Fibroblast of lung (primary cell): Measurements from ENCODE around the gene TBC1D22A.

Source experiments
- CTCF ChIP-seq, 2 donors: IDR thresholded peaks in 1 of 2; conservative IDR thresholded peaks in 1 of 2; 1 replicate in 1 of 2; 2 replicates in 1 of 2; pipeline ENCODE4 v1.5.1; 2011 to 2012; ENCODE audit warnings: low read length in 2 of 2, control low read depth in 1 of 2, inconsistent platforms in 1 of 2, low read depth in 1 of 2, mild to moderate bottlenecking in 1 of 2
- EZH2 ChIP-seq: IDR thresholded peaks from 2 replicates; pipeline ENCODE4 v1.5.1; 2012; ENCODE audit warnings: low read length, control low read depth, mild to moderate bottlenecking; ENCODE audit errors: missing control alignments

- TF ChIP-seq CTCF (conservative IDR thresholded peaks at IDR 0.05 in 1 of 2, IDR thresholded peaks at IDR 0.05 in 1 of 2; ENCODE audit: low read depth in 1 of 2, low read length in 2 of 2) (no peak), EZH2 (no peak)
Measured at GRCh38 chr22:47054231-47055072, 292.0 kb downstream of the TBC1D22A start.
